Spleen (tissue), 11 donors: ENCODE results near the gene EPOP. TPM values are rescaled to one million over a fixed set of nuclear protein-coding genes. Genes with fewer than 3 reads are reported as not detected.
A peak's percentile ranks its signal among the peaks of the same experiment; 100 is the strongest.

Source experiments
- DNase-seq: peaks from one replicate; pipeline ENCODE4 v3.0.0-alpha.2; 2020
- H3K27ac ChIP-seq, 8 donors: fragments of 200-600 bp; sonication (generic) in 7 of 8; 1 replicate in 4 of 8; 2 replicates in 4 of 8; pipeline versions ENCODE4 v1.5.0 to v1.8.0; 2016 to 2021; ENCODE audit warnings: inconsistent platforms in 4 of 8, mild to moderate bottlenecking in 4 of 8, moderate library complexity in 1 of 8
- H3K27me3 ChIP-seq, 7 donors: fragments of 200-600 bp; sonication (generic) in 6 of 7; replicated peaks in 1 of 7; 1 replicate in 4 of 7; 2 replicates in 3 of 7; pipeline versions ENCODE4 v1.5.0 to v1.8.0; 2016 to 2021; ENCODE audit warnings: inconsistent platforms in 3 of 7, mild to moderate bottlenecking in 1 of 7
- H3K36me3 ChIP-seq, 6 donors: fragments of 200-600 bp; sonication (generic) in 5 of 6; 1 replicate in 4 of 6; 2 replicates in 2 of 6; pipeline versions ENCODE4 v1.5.0 to v1.8.0; 2016 to 2021; ENCODE audit warnings: inconsistent platforms in 2 of 6
- H3K4me1 ChIP-seq, 6 donors: fragments of 200-600 bp; sonication (generic) in 5 of 6; 1 replicate in 3 of 6; 2 replicates in 3 of 6; pipeline versions ENCODE4 v1.5.0 to v1.8.0; 2016 to 2021; ENCODE audit warnings: inconsistent platforms in 3 of 6
- H3K4me3 ChIP-seq, 8 donors: fragments of 200-600 bp; sonication (generic) in 7 of 8; 1 replicate in 4 of 8; 2 replicates in 4 of 8; pipeline versions ENCODE4 v1.5.0 to v1.8.0; 2016 to 2021; ENCODE audit warnings: inconsistent platforms in 4 of 8, mild to moderate bottlenecking in 4 of 8, moderate library complexity in 2 of 8
- H3K9me3 ChIP-seq, 8 donors: fragments of 200-600 bp; sonication (generic) in 7 of 8; 1 replicate in 4 of 8; 2 replicates in 4 of 8; pipeline versions ENCODE4 v1.5.0 to v1.8.0; 2016 to 2021; ENCODE audit warnings: inconsistent platforms in 4 of 8
- CTCF ChIP-seq, 11 experiments: fragments of 200-600 bp in 7 of 11; fragments of 450-650 bp in 4 of 11; sonication (generic) in 4 of 11; IDR thresholded peaks in 8 of 11; conservative IDR thresholded peaks in 3 of 11; 1 replicate in 7 of 11; 2 replicates in 4 of 11; pipeline versions ENCODE4 v1.4.0 to v1.8.0; 2016 to 2021; ENCODE audit warnings: antibody characterized with exemption in 11 of 11, inconsistent platforms in 4 of 11, mild to moderate bottlenecking in 1 of 11
- POLR2A ChIP-seq, 3 donors: fragments of 450-650 bp; IDR thresholded peaks; one replicate each; pipeline ENCODE4 v1.5.1; 2017; ENCODE audit warnings: antibody characterized with exemption in 3 of 3, mild to moderate bottlenecking in 1 of 3
- POLR2AphosphoS5 ChIP-seq, 3 donors: sonication (generic); formaldehyde crosslinking; IDR thresholded peaks; one replicate each; pipeline ENCODE4 v1.5.1; 2017; ENCODE audit warnings: antibody characterized with exemption in 3 of 3
- WGBS, 5 donors: extraction: QIAGEN DNeasy Blood & Tissue Kit in 3 of 5; methylation state at CpG; one replicate each; pipeline versions ENCODE4 v1.1.5 to v1.1.7; 2013 to 2018; 5-methylcytosine and 5-hydroxymethylcytosine counted together
- intact Hi-C: fragments of 100-400 bp; cut with DNase I; formaldehyde crosslinking; loops from one replicate; pipeline ENCODE4 v1.15.0; 2023; ENCODE audit warnings: low total_unique reads
- polyA plus RNA-seq, 3 donors: library from polyadenylated mRNA; stranded (reverse); fragments of 200-250 nt; gene quantifications; one replicate each; pipeline ENCODE4 v1.2.1, GENCODE V29; 2013
- total RNA-seq, 7 donors: library from RNA; depleted of rRNA in 3 of 7; stranded (reverse); fragments of >200 nt in 3 of 7; fragmentation: NEBNext Ultra II Directional in 4 of 7; extraction: Animal tissue kit (Norgen Biotek cat#: 25700) in 4 of 7; gene quantifications; one replicate each; pipeline versions ENCODE4 v1.1.0 to v1.2.1, GENCODE V29; 2016 to 2021
- donor health status: healthy with polysubstance abuse.
- donor health status: DM: no; HTN: no; CAD: no; lungs with moderate emphysema.
- donor health status: DM: no; HTN: no; CAD: no.
- donor health status: Bipolar disorder and iron deficiency.
- donor health status: healthy.
- donor health status: DM: no; HTN: no; CAD: no.
- donor health status: DM: yes; HTN: yes; CAD: no.

Gene EPOP
- total and polyA plus RNA-seq, 10 donors, result 0.51 to 6.4 (median 2.6) TPM

DNA sequence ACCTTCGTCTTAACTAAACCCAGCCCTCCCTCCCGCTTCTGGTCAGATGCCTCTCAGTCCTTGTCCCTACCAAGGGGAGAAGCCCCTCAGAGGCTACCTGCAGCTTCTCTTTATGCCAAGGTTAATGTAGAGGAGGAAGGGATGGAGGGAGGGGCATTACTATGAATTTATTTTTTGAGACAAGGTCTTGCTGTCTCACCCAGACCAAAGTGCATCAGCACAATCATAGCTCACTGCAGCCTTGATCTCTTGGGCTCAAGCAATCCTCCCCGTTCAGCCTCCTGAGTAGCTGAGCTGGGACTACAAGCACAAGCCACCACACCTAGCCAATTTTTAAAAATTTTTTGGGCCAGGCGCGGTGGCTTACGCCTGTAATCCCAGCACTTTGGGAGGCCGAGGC, 15.3 kb downstream of the EPOP start:
- Histone ChIP-seq H3K27ac (no peak overlapping the region), H3K27me3 (peaks cover 0 to 75% (median 16%) of the 10 kb centered on the region in 7 donors), H3K9me3 (no peaks in the 10 kb centered on the region), H3K4me1 (peaks cover 0 to 36% (median 11%) of the 10 kb centered on the region in 6 donors), H3K36me3 (no peaks in the 10 kb centered on the region), H3K4me3 (no peak overlapping the region)
- TF ChIP-seq POLR2A (IDR thresholded peaks at IDR 0.05) (no peak), CTCF (IDR thresholded peaks at IDR 0.05 in 8 of 11, conservative IDR thresholded peaks at IDR 0.05 in 3 of 11) (no peak), POLR2AphosphoS5 (IDR thresholded peaks at IDR 0.05) (no peak)
- WGBS, 5 donors, result 70 to 87% (median 80%) methylated on average over 7 of the region's 7 CpGs
- intact Hi-C loops, result no loop called here
- no peak for DNase-seq

GRCh38 chr17:38658741-38659345, 15.9 kb downstream of the EPOP start:
- peaks cover 0 to 75% (median 18%) of the 10 kb centered on the region in 7 donors for H3K27me3 ChIP-seq
- TF ChIP-seq POLR2AphosphoS5 (IDR thresholded peaks at IDR 0.05) (peak in 1 of 3 donors; percentile 11), CTCF (IDR thresholded peaks at IDR 0.05 in 8 of 11, conservative IDR thresholded peaks at IDR 0.05 in 3 of 11) (no peak), POLR2A (IDR thresholded peaks at IDR 0.05) (no peak)
- H3K4me1 ChIP-seq, result peaks cover 0 to 40% (median 11%) of the 10 kb centered on the region in 6 donors
- no peaks in the 10 kb centered on the region for H3K9me3 ChIP-seq
- no peaks in the 10 kb centered on the region for H3K36me3 ChIP-seq
- H3K27ac ChIP-seq, result no peak overlapping the region
- intact Hi-C loops, result no loop called here
- no peak overlapping the region for H3K4me3 ChIP-seq
- DNase-seq, result no peak
- WGBS, 5 donors, result 11 to 16% (median 16%) methylated on average over 12 to 13 of the region's 13 CpGs

- intact Hi-C loops, result no loop called here
- Histone ChIP-seq H3K27me3 (peaks cover 0 to 75% (median 18%) of the 10 kb centered on the region in 7 donors), H3K27ac (no peak overlapping the region), H3K36me3 (no peaks in the 10 kb centered on the region), H3K9me3 (no peaks in the 10 kb centered on the region), H3K4me3 (no peak overlapping the region), H3K4me1 (peaks cover 0 to 40% (median 11%) of the 10 kb centered on the region in 6 donors)
- no peak for DNase-seq
- no peak for TF ChIP-seq POLR2A (IDR thresholded peaks at IDR 0.05)
- no peak for TF ChIP-seq CTCF (IDR thresholded peaks at IDR 0.05 in 8 of 11, conservative IDR thresholded peaks at IDR 0.05 in 3 of 11)
- no peak for TF ChIP-seq POLR2AphosphoS5 (IDR thresholded peaks at IDR 0.05)
- 76 to 86% (median 81%) methylated on average over 12 to 15 of the region's 15 CpGs for WGBS, 5 donors
Measured at GRCh38 chr17:38657824-38658740, 16.7 kb downstream of the EPOP start.
